ENCODE measurements around the gene CD3D.

GRCh38 chr11:118318124-118318523 is 24.4 kb downstream of the CD3D start:
- TF ChIP-seq CTCF (conservative IDR thresholded peaks at IDR 0.05) (no peak), ZFX (IDR thresholded peaks at IDR 0.05) (no peak)
